HG02884 (cell line): ENCODE measurements around the gene SCN7A.
"Not testable (repeated sequence)": the region's sequence is repeated elsewhere in the genome, so short reads cannot be mapped to it uniquely, and the experiment has no call there.

Source experiments
- ATAC-seq: cut with Tn5 transposase; IDR thresholded peaks from one replicate; pipeline ENCODE4 v1.9.1; 2021; ENCODE audit warnings: mild to moderate bottlenecking, moderate library complexity; ENCODE audit not compliant: unreplicated experiment

Gene SCN7A

GRCh38 chr2:166494140-166494624 lies at the start of gene SCN7A:
Gene SCN7A (minus strand): TSS chr2:166494249. CDS start chr2:166477696, 16,553 bp downstream.
- no peak for ATAC-seq

- ATAC-seq: peak; percentile 99
Measured at GRCh38 chr2:166539340-166540162, 45.5 kb upstream of the SCN7A start.

- no peak for ATAC-seq
Measured at GRCh38 chr2:166536111-166536510, 42.1 kb upstream of the SCN7A start.

GRCh38 chr2:166521155-166521554 lies 27.1 kb upstream of the SCN7A start:
- no peak for ATAC-seq

GRCh38 chr2:166520604-166521003 lies 26.6 kb upstream of the SCN7A start:
- ATAC-seq: no peak

DNA sequence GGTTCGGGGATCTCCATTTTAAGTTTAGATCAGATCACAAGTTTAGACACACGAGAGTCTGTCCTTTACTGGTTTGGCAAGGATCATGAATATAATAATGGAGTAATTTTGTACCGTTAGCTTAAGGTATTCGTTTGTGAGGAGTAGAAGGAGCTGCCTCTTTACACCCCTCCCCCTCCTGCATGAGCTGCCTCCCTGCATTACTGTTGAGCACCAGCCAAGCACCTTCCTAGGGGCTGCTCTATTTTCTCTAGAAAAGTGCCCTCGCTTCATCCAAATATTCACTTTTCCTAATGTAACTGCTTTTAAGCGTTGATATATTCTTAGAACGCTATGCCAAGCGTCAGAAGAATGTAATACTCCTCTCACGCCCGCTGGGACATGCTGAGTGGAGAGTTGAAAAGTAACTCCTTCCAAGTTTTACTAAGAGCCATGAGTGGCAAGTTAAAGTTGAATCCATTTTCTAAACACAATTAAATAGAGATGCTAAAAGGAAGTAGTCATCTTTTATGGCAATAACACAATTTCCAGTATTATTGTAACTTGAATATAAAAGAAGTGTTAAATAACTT lies 25.4 kb upstream of the SCN7A start:
- no peak for ATAC-seq

GRCh38 chr2:166518634-166519390 lies 24.8 kb upstream of the SCN7A start:
- ATAC-seq: no peak

GRCh38 chr2:166517533-166518061 lies 23.5 kb upstream of the SCN7A start:
- no peak for ATAC-seq

DNA sequence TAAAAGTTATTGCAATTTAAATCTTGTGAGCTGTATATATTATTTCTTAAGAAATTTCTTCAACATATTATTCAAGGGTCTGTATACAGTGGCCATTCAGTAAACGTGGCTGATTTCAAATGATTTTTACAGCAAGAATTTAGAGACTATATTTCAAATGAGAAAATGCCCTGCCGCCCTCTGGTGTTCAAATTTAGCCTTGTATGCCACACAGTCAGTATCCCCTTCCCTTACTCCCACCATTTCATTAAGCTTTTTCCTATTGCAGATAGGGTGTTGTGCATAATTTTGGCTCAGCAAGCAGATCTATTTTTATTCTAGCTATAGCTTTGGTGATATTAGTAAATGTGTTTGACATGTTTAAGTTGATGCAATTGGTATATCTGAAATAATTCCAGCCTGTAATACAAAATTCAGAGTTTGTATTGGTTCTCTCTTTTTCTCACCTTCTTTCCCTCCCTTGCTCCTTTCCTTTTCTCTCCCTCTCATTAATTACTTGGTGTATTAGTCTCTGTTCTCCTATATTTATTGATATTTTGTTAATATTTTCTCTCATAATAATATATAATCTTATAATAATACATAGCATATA lies 22.8 kb upstream of the SCN7A start:
- no peak for ATAC-seq

GRCh38 chr2:166513952-166514351 lies 19.9 kb upstream of the SCN7A start:
- no peak for ATAC-seq

- no peak for ATAC-seq
Measured at GRCh38 chr2:166499281-166499680, 5.2 kb upstream of the SCN7A start.

- ATAC-seq: no peak
Measured at GRCh38 chr2:166491461-166491860, 2.6 kb downstream of the SCN7A start.

- no peak for ATAC-seq
Measured at GRCh38 chr2:166487171-166487570, 6.9 kb downstream of the SCN7A start.

GRCh38 chr2:166485558-166486178 lies 8.4 kb downstream of the SCN7A start:
- ATAC-seq: no peak

DNA sequence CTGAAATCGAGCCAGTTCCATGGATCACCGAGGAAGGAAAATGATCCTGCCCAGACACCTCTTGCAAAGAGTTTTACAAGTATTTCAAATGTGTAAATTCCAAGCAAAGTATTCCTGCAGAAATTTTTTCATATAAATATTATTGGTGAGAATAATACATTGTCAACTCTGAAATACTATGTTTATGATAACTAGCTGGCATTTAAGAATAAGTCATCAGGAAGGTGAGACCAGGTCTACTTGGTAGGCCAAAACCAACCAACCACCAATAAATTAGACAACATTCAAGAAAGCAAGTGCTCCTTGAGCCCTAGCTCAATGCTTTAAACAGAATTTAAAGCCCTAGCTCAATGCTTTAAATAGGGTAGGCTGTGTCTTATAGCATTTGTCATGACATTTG lies 21.7 kb downstream of the SCN7A start:
- no peak for ATAC-seq

DNA sequence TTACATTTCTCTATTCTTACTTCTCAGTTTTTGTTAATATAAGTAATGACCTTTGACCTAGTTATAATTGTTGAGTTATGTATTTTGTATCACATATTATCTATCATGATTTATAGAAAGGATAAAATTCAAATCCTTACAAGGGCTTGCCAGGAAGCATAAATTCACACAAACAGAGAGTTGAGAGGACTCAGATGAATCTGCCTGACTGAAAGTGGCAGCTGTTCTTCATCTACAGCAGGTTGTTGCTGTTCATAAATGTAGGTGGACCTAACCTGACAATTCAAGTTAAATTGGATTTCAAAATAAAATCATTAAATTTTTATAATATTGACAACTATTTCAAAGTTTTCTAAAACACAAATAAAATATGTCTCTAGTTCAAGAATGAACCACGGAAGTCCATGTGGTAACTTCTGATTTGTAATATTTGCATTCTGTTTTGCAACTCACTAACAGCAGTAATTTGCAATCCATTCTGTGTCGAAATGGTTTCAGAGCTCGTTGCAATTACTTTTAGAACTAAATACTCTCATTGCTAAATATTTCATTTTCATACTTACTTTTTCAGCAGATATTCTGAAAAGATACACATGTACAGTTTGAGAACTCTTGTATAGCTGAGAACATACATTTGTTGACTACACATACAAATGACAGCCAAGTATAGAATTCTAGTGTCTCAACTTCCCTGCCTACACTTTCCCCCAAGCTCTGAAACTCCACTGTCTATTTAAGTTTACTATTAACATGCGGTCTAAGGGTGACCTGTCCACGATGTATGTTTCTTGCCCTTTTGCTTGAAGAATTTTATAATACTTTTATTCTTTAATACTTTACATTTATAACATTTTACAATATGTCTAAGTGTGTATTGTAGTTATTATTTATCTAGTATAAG lies 25.7 kb downstream of the SCN7A start:
- no peak for ATAC-seq

DNA sequence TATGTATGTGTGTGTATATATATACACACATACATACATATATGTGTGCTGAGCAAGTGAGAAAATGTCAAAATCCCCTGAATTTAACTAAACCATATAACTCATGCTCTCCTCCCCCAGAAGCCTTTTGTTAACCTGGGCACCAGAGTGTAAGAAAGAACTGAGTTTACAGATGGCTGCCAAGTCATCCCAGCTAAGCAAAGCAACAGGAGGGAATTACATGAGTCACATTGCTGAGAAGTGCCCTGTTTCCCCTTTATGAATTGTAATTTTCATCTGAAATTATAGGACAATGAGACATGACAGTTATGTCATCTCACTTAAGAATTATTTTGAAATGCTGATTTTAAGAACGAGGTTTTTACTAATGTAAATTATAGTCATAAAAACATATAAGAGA lies 29.9 kb downstream of the SCN7A start:
- ATAC-seq: no peak

GRCh38 chr2:166463640-166464039 lies 30.4 kb downstream of the SCN7A start:
- no peak for ATAC-seq

- ATAC-seq: no peak
Measured at GRCh38 chr2:166458674-166459073, 35.4 kb downstream of the SCN7A start.

GRCh38 chr2:166455823-166456222 lies 38.2 kb downstream of the SCN7A start:
- not testable (repeated sequence) for ATAC-seq
